Activated T-cell treated with anti-CD3 and anti-CD28 coated beads, Interleukin-2, amount 50 U/mL, for 48 hours (primary cell): ENCODE results near the gene LCE2A.

Source experiments
- DNase-seq, 2 experiments: peaks; one replicate each; pipeline ENCODE4 v3.0.0-alpha.2; 2020

LCE2A gene

DNA sequence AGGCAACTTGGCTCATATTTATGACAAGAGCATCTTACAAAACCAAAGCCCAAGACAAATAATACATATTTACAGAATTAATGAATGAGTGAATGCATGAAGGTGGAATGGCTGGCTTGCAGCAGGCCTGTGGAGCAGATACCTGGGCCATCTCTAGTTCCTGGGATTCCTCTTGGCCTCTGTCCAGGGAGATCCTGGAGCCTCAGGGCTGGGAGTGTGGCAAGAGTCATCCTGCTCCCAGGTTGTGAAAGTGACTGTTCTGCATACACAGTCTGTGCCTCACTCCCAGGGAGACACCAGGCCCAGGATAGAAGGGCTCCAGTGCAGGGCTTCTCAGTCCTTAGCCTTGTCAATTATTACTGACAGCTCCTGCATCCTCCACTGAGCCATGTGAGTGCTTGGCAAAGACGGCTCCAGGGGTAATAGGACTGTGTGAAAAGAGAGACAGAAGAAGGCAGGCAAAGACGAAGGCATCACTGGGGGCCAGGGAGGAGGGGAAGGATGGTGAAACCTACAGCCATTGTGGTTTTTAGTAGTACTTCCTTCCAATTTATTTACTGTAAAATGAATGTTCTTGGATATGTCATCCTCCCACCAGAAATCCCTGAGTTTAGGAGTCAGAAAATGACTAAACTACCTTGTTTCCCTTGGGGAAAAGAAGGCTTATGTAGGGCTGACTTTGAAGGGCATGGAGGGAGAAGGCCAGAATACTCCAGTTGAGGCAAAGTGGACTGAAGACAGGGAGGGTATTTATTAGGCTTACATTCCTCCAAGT lies 45.4 kb downstream of the LCE2A start:
- no peak for DNase-seq

DNA sequence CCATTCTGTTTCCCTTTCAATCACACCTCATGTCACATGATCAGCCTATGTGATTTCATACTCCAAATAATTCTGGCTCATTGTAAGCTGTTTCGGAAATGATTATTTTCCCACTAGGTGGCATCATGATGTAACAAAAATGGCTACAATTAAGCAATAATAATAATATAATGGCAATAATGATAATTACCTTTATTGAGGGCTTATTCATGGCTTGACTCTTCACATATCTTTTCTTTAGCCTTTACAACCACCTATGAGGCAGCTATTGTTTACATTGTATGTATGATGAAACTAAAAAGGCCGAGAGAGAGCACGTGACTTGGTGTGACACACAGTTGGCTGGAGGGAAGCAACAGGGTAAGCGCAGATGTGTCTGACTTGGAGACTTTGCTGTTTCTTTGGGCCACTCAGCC lies 47.2 kb downstream of the LCE2A start:
- no peak for DNase-seq

DNA sequence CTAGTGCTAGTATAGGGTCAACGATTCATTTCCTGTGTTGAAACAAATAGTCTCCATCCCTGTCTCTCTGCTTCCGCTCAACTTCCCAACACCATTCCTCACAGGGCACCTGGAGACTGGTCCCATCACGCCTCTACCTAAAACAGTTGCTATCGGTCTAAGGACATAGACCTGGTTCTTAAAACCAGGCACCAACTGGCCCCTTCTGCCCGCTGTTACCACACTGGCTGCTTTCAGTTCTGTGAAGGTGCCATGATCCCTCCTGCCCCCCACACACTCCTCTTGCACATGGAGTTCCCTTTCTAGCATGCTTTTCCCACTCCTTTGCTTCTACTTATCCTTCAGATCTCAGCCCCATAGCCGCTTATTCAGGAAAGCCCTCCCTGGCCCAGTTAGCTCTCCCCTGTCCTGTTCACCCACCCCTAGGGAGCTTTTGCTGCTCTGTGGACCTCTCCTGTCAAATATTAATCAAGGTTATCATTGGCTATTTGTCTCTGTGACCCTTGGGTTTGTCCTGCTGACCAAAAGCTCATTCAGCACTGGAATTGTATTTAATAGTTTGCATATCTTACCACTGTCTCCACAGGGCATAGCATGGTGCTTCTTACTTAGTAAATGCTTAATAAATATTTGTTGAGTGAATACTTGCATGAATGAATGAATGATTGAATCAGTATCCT lies 47.8 kb downstream of the LCE2A start:
- DNase-seq = no peak

DNA sequence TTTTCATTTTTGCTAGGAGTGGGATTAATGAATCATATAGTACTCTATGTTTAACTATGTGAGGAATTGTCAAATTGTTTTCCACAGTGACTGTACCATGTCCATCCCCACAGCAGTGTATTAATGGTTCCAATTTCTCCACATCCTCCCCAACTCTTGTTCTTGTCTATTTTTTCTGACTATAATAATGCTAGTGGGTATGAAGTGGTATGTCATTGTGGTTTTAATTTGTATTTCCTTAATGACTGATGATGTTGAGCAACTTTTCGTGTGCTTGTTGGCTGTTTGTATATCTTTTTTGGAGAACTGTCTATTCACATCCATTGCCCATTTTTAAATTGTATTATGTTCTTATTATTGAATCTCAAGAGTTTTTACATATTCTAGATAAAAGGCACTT lies 49.7 kb downstream of the LCE2A start:
- DNase-seq = no peak
